Measurements from ENCODE around the gene LOXL1.
"Not testable (repeated sequence)": the region's sequence is repeated elsewhere in the genome, so short reads cannot be mapped to it uniquely, and the experiment has no call there.

LOXL1 gene

DNA sequence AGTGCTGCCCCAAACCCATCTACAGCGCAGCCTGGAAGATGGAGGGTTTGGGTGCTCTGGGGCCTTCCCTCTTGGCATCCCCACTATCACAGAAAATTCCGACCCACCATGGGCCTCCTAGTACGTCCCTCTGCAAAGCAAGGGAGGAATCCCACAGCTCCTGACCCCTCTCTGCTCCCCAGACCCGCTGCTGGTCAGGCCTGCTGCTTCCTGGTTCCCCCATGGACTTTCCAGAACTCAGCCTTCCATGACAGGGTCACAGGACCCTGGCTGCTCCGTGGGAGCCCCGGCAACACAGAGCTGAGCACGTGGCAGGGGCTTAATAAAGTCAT lies 3.1 kb upstream of the LOXL1 start:
- DNase-seq: no peak

DNA sequence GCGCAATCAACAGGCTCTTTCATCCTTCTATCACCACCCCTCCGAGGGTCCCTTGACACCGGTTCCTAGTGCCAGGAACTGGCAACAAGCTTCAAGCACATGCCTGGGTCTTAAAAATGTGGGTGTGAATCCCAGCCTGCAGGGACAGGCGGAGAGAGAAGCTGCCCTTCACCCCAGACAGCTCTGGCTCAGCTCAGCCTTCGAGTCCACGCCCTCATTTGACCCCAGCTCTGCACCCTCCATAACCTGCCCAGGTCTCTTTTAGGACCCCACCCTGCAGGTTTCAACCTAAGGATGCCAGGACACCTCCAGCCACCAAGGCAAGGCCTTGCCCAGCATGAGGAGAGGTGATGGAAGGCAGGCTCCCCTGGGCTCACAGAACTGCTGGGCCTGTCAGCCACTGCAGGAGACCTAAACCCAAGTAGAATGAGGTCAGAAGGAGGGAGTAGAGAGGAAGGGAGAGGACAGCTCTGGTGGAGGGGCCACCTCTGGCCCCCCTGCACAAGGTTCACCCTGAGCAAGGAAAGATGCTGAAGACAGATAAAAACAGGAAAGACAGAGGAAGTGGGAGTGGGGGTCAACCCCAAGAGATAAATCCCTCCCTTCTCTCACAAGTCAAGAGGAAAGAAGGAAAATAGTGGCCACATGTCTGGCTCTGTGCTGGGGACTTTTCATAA lies 2.6 kb upstream of the LOXL1 start:
- no peak for DNase-seq

DNA sequence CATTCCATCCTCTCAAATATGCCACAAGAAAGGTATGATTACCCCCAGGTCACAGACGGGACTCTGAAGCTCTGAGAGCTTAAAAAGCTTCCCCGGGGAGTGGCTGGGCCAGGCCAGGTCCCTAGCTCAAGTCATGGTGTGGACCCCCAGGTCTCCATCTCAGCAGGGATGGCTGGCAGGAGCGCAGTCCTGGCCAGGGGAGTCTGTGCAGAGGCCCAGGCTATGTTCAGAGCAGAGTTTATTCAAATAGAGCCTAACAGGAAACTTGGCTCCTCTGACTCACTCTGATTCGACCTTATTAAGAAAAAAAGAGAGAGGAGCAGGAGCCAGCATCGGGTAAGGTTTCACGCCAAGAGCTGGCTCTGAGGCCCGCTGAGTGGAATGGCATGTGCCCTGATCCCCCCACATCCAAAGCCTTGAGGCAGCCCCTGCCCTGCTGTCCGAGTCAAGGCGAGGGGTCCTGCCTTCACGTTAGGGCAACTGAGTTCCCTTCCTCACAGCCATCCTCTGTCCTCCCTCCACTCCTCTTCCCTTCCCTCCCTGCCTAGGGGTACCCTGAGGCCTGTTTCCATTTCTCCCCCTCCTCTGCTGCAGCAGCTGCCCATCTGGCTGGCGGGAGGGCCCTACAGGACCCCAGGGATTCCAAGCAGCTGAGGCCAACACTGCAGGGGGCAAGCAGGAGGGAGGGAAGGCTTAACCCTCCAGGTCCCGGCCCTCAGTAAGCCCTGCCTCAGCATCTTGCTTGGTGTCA lies 1.9 kb upstream of the LOXL1 start:
- DNase-seq: no peak

DNA sequence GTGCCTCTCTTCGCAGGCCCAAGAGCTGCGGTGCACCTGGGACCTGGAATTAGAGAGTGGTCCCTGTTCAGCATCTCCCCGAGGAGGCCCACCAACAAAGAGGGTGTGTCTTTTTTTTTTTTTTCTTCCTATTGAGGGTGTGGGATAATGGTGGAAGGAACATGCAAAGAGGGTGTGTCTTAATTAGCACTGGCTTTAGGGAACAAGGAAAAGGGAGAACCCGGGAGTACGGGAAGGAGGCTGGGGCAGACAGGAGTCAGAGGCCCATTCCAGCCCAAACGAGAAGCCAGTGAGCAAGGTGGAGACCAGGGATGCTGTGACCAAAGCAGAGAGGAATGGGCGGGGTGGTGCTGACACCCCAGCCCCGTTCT lies 429 bp upstream of the LOXL1 start:
- DNase-seq: no peak

DNA sequence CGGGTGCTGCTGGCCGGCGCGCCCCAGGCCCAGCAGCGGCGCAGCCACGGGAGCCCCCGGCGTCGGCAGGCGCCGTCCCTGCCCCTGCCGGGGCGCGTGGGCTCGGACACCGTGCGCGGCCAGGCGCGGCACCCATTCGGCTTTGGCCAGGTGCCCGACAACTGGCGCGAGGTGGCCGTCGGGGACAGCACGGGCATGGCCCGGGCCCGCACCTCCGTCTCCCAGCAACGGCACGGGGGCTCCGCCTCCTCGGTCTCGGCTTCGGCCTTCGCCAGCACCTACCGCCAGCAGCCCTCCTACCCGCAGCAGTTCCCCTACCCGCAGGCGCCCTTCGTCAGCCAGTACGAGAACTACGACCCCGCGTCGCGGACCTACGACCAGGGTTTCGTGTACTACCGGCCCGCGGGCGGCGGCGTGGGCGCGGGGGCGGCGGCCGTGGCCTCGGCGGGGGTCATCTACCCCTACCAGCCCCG lies 777 bp downstream of the LOXL1 start:
- DNase-seq: no peak

DNA sequence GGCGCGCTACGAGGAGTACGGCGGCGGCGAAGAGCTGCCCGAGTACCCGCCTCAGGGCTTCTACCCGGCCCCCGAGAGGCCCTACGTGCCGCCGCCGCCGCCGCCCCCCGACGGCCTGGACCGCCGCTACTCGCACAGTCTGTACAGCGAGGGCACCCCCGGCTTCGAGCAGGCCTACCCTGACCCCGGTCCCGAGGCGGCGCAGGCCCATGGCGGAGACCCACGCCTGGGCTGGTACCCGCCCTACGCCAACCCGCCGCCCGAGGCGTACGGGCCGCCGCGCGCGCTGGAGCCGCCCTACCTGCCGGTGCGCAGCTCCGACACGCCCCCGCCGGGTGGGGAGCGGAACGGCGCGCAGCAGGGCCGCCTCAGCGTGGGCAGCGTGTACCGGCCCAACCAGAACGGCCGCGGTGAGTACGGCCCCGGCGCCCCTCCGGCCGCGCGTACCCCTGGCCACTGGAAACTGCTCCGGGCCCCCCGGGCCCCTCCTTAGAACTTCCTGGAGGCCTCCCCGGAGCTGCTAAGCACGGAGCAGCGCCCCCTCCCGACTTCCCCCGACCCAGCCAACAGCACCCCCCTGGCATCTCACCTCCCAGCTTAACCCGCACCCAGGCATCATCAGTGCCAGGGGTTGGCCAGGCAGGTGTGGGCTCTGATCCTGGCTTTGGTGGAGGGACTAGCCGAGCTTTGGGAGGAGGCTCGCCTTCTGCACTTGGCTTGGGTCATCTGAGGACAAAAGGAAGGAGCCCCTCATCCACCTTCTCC lies 1.4 kb downstream of the LOXL1 start:
- no peak for DNase-seq

DNA sequence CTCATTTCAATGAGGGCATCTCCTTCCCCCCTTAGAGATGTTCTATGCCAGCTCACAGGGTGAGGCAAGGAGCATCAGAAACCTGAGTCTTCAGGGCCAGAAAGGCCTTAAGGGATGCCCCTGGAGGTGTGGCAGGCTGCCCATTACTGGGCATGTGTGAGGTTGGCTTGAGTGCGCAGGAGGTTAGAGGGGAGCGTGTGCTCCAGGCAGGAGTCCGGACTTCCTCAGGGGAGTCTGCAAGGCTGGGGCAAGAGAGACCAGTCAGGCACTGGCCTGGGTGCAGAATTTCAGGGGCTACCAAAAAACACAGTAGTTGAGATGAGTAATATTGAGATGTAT lies 1.9 kb downstream of the LOXL1 start:
- no peak for DNase-seq

DNA sequence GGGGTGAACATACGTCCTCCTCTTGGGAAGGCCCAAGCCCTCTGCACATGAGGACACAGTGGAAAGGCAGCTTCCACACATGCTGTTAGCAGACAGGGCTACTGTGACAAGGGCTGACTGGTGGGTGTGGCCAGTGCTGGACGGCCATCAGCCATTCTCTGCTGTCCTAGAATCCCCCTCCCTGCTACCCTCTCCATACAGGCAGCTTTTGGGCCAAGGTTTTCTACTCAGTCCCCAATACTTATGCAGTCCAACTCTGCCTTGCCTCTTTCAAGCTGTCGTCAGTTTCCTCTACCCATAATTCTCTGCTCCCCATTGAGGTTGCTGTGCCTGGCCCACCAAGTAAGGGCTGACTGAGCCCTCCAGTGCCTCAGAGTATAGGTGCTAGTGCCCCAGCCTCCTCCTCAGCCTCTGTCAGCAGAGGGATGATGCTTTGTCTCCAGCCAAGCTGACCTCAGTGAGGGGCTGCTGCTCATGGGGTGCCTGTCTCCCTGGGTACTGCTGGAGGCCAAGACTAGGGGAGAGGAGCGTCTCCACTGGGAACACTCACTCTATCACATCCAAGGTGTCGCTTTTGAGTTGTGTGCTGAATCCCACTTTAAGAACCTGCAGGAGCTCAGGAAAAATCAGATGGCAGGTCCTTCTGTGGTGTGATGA lies 2.8 kb downstream of the LOXL1 start:
- no peak for DNase-seq

DNA sequence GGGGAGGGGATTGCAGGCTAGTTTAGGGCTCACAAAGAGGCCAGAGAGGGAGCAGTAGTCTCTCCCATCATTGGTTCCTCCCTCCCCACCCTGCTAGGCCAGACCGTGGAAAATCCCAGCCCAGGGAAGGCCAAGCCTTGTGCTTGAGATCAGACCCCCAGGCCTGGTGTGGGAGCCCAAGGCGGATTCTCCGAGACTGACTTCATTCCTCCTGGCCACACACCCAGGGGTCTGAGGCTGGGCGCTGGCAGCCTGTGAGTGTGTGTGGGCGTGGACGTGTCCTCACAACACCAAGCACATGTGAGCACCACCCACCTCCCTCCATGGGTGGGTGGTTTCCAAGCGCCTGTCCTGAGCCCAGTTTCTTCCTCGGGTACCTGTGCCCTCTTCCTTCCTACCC lies 4.1 kb downstream of the LOXL1 start:
- DNase-seq: no peak

DNA sequence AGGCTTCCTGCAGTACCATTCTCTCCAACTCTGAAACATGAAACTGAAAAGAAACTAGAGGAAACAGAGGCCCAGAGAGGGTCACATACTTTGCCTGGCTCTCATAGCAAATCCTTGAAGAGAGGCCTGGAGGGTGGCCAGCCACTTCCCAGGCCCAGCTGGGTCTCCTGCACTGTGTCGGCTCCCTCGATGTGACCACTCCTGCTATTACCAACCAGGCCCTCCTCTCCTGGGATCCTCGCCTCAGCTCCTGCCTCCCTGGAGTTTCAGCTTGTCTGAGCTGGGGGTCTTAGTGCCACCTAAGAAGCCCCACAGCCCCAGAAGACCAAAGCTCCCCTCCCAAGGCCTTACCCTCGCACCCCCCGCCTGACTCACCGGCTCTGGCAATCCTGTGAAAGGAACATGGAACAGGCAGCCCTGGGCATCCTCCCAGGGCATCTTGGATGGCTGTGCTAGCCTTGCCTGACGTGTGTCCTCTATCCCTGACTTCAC lies 4.6 kb downstream of the LOXL1 start:
- DNase-seq: no peak

DNA sequence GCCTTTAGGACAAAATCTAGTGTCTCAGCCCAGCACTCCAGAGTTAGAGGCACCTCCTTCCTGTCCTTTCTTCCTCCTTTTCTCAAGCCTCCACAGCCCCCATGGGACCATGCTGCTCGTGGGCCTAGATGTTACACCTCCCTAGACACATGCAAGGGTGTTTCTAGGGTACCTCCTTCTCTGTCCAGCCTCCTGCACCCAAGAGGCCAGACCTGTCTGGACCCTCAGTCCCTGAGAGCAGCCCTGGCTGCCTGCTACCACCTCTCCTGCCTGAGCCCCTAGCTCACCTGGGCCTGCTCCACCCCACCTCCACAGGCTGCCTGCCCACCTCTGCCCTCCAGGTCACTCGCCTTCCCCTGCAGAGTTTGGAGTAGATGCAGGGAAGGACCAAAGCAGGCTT lies 5.2 kb downstream of the LOXL1 start:
- no peak for DNase-seq

DNA sequence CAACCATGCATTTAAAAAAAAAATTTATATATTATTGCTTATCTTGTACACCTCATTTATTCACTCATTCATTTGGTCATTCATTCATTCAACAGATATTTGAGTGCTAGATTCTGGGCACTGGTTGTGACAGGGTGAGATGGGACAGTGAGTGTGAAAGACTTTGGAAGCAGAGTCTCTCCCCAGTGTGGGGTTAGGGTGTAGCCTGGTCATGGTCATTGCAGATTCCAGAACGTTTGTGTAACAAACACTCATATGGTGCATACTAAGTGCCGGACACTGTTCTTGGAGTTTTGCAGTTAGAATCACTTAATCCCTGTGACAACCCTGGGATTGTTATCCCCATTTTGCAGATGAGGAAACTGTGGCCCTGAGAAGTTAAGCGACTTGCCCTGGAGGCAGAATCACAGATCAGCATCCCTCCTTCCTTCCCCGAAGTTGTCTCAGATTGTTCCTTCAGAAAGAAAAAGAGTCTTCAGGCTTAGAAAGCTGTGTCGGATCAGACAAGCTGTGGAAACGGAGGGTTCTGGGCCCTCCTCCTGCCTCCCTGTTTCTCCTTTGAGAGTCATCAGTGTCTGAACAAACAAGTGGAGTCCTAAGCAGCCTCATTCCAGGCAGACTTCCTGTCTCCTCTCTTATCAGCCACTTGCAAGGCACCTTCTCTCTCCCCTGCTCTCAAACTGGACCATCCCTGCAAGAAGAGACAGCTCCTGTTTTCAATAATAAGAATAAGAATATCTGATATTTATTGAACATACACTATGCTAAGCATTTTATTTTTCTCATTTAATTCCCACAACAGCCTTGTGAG lies 6.3 kb downstream of the LOXL1 start:
- DNase-seq: no peak

DNA sequence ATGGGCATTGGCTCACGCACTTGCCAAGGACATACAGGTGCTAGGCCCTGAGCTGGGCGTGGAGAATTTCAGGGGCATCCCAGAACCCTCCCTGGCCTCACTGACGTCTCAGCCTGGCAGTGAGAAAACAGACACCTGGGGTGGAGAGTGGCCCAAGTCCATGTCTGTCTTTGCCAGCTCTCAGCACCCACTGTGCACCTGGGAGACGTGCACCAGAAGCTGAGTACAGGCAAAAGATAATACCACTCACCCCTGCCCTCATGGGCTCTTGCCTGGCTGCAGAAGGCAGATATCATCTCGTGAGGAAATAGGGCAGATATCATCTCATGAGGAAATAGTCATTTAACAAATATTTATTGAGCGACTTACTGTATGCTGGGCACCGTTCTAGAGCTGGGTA lies 8.0 kb downstream of the LOXL1 start:
- DNase-seq: no peak

DNA sequence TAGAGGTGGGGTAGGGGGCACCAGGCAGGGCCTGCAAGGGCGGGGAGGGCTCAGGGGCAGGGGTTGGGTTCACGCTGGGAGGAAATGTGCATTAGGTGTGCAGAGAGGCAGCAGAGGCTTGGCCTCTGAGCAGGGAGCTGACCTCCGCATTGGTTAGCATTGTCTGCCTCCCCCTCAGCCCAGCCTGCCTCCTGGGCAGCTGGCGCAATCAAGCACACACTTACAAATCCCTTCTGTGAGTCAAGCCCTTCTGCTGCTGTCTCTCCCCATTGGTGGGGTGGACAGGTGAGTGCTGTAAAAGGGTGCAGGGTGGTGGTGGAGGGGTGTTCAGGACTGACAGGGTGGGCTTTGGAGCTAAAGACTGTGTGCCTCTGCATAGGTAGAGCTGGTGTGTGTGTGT lies 9.3 kb downstream of the LOXL1 start:
- no peak for DNase-seq

DNA sequence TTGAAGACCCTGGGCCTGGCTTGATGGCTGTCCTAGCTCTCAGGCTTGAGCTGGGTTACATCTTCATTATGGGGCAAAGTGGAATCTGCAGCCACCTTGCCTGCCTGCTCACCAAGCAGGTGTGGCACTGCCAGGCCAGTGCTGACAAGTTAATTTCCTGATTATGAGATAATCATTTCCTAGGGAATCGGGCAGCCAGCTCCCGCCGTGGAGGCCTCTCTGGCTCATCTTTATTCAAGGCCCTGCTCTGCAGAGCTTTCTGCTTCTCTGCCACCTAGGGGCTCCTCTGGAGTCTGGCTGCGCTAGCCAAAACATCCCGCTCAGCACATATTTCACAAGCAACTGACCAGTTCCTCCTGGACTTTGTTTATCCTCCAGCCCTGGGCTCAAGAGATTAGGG lies 9.9 kb downstream of the LOXL1 start:
- DNase-seq: no peak

DNA sequence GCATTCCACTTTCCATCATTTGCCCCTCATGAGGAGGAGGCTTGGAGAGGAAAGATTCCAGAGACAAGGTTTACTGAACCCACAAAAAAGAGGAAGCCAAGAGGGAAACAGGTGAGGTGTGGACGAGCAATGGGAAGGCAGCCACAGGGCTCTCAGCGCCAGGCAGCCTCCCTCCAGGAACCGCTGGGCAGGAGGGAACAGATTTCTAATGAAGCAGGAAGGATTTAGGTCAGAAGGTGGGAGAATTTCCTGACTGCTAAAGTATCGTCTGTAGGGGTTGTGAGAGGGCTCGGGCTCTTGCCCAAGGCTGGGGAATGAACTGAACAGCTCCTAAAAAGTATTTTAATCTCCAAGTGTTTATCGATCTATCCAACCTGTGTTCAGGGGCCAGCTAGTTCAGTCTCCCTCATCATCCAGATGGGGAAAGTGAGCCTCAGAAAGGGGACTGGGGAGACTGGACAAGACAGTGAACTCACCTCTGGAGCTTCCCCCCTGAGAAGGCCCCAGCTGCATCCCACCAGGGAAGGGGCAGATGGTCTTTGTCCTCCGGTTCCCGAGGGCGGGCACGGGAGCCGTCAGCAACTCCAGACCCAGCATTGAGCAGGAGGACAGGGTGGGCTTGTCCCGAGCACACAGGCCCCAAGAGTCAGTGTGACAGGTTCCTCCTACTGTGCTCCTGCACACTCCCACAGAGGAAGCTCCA lies 10.5 kb downstream of the LOXL1 start:
- no peak for DNase-seq

DNA sequence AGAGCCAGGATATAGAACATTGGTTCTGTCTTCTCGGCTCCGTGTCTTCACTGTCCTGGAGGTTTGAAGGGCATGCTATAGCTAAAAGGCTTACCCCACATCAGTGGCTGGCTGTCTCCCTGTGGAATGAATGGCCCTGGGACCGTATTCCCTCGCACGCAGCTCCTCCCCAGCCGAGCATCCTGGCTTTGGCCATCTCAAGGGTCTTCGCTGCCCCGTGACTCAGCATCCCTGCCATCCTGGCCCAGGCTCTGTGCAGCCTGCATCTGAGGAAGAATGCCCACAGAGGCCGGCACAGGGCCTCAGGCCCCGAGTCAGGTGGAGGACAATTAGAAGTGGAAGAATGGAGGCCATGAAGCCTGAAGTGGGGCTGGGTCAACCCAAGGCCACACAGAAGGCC lies 11.0 kb downstream of the LOXL1 start:
- no peak for DNase-seq

DNA sequence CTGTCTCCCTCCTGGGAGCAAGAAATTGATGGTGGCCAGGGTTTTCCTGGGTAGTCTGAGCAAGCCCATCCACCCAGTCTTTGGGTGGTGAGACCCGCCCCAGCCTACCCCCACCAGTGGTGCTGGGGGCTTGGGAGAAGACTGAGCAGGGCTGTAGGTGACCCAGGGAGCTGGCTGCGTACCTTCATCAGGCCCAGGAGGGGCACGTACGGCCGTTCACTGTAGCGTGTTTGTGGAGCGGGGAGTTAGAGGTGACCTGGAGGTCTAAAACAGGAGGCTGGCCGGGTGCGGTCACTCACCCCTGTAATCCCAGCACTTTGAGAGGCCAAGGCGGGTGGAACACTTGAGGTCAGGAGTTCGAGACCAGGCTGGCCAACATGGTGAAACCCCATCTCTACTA lies 11.5 kb downstream of the LOXL1 start:
- no peak for DNase-seq

DNA sequence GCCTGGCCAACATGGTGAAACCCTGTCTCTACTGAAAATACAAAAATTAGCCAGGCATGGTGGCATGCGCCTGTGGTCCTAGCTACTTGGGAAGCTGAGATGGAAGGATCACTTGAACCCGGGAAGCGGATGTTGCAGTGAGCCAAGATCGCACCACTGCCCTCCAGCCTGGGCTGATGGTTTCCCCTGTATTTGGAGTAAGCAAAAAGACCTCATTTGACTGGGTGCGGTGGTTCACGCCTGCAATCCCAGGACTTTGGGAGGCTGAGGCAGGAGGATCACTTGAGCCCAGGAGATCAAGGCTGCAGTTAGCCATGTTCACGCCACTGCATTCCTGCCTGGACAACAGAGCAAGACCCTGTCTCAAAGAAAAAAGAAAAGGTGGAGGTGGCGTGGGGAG lies 12.3 kb downstream of the LOXL1 start:
- not testable (repeated sequence) for DNase-seq

DNA sequence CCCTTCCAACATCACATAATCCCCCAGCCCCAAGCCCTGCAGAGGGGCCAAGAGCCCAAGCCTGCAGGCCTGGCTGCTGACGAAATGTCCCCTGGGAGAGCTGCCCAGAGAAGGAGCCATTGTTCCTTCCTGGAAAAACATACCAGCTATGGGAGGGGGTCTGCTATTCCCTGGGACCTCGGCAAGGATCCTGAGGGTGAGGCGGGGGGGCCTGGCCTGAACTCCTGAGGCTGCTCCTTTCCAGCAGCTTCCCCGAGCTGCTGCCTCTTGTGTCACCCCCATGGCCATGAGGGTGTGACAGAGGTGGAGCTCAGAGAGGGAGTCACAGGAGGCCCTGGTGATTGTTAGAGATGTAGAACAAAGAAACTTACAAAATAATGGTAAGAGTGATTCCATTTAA lies 12.9 kb downstream of the LOXL1 start:
- no peak for DNase-seq

DNA sequence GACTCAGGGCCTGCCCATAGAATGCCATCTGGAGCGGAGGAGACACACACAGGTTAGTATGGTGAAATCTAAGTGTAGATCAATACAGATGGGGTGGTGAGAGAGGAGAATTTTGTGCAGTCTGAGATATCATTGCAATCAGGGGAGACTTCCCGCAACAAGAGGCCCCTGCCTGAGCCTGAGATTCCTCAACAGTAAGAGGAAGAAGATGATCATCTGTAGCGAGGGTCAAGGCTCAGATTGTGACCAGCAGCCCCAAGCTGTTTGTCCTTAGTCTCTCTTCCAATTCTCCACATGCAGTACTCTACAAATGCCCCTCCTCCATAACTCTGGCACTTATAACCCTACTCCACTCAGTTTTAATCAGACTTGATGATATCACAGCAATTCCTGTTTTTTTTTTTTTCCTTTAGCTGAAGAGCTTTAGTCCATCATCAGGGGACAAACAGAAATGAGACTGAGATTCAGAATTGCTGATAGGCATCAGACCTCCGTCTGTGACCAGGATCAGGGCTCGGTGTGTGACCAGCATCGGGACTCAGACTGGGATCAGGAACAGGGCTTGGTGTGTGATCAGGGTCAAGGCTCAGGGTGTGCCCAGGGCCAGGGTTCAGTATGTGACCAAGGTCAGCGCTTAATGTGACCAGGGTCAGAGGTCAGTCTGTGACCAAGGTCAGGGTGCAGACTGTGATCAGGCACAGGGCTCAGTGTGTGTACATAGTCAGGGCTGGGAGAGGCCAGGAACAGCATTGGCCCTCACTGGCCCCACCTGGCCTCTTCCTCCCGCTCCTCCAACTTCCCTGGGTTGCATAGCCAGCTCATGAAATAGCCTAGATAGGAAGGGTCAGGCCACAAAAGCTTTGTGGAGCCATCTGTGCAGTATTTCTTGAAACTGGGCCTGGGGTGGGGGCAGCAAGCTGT lies 14.1 kb downstream of the LOXL1 start:
- no peak for DNase-seq

All from NCI-H1436 treated with DMSO at 0.1 percent for 48 hours (cell line).